OCI-LY1 (cell line): Measurements from ENCODE around the gene NFKBIZ.

Source experiments
- EZH2 ChIP-seq: fragments of 200-600 bp; sonication (generic), shearing (Covaris generic); IDR thresholded peaks from 2 replicates; pipeline ENCODE4 v1.8.0; 2017; ENCODE audit warnings: borderline replicate concordance, mixed run types, mild to moderate bottlenecking, antibody characterized with exemption, low read length, moderate library complexity, mixed read lengths
- TF ChIP-seq, protein P1 (sequence below): fragments of 200-600 bp; sonication (generic), shearing (Covaris generic); IDR thresholded peaks from 2 replicates; pipeline ENCODE4 v1.5.1; 2017; ENCODE audit warnings: mild to moderate bottlenecking, antibody characterized with exemption, low read length, moderate library complexity, mixed read lengths

DNA sequence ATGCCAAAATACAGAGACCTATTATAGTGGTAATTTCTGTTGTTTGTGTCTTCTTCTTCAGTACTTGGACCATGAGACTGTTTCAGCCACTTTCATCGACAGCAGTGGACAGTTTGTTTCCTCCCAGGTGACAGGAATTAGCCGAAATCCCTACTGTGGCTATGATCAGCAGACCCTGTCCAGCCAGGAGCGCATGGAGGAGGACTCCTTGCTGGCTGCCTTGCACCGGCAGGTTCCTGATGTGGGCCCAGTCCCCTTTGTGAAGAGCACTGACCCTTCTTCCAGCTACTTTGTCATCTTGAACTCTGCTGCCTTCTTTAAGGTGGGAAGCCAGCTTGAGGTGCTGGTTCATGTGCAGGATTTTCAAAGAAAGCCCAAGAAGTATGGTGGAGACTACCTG, 48.1 kb upstream of the NFKBIZ start:
- TF ChIP-seq, protein P1, sequence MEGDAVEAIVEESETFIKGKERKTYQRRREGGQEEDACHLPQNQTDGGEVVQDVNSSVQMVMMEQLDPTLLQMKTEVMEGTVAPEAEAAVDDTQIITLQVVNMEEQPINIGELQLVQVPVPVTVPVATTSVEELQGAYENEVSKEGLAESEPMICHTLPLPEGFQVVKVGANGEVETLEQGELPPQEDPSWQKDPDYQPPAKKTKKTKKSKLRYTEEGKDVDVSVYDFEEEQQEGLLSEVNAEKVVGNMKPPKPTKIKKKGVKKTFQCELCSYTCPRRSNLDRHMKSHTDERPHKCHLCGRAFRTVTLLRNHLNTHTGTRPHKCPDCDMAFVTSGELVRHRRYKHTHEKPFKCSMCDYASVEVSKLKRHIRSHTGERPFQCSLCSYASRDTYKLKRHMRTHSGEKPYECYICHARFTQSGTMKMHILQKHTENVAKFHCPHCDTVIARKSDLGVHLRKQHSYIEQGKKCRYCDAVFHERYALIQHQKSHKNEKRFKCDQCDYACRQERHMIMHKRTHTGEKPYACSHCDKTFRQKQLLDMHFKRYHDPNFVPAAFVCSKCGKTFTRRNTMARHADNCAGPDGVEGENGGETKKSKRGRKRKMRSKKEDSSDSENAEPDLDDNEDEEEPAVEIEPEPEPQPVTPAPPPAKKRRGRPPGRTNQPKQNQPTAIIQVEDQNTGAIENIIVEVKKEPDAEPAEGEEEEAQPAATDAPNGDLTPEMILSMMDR: no peak
- no peak for TF ChIP-seq EZH2
